GM19438 (cell line): ENCODE measurements around the gene LRRC2.
"Not testable (repeated sequence)": the region's sequence is repeated elsewhere in the genome, so short reads cannot be mapped to it uniquely, and the experiment has no call there.

Experiments
- ATAC-seq: cut with Tn5 transposase; IDR thresholded peaks from one replicate; pipeline ENCODE4 v1.9.1; 2021; ENCODE audit warnings: low read depth; ENCODE audit not compliant: unreplicated experiment

LRRC2 gene

GRCh38 chr3:46558184-46559043, 7.7 kb downstream of the LRRC2 start:
- peak; percentile 95 for ATAC-seq

GRCh38 chr3:46557814-46558183, 8.3 kb downstream of the LRRC2 start:
- ATAC-seq, result no peak

DNA sequence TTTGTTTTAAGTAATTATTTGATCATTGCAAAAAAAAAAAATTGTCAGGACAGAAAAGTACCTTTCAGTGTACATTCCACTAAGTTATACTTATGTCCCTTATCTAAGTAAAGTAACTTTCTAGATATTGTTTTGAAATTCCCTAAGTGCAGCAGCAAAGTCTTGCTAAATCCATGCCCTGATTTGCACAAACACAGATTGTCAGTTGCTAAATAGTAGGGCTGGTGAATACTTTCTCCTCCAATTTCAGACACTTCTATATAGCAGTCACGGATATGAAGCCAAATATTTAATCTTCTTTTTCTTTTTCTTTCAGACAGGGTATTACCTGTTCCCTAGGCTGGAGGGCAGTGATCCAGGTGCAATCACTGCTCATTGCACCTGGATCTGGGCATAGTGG, 12.9 kb downstream of the LRRC2 start:
- ATAC-seq, result no peak

GRCh38 chr3:46552538-46552937, 13.6 kb downstream of the LRRC2 start:
- ATAC-seq, result no peak

- ATAC-seq, result no peak
Measured at GRCh38 chr3:46551615-46552014, 14.5 kb downstream of the LRRC2 start.

DNA sequence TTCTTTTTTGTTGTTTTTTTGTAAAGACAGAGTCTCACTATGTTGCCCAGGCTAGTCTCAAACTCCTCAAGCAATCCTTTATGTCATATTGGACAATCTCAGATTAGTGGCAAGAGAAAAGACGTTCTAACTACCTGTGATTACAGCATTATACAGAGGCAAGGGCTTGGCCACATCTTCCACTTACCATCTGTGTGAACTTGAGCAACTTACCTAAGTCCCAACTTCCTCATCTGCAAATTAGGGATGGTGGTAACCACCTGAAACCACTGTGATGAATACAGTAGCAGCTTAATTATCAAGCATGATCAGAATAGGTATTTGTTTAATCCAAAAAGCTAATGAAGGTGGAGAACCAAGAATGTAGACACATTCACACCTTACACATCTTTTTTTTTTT, 16.1 kb downstream of the LRRC2 start:
- no peak for ATAC-seq

- no peak for ATAC-seq
Measured at GRCh38 chr3:46549408-46549904, 16.6 kb downstream of the LRRC2 start.

- ATAC-seq, result not testable (repeated sequence)
Measured at GRCh38 chr3:46548611-46549010, 17.5 kb downstream of the LRRC2 start.

DNA sequence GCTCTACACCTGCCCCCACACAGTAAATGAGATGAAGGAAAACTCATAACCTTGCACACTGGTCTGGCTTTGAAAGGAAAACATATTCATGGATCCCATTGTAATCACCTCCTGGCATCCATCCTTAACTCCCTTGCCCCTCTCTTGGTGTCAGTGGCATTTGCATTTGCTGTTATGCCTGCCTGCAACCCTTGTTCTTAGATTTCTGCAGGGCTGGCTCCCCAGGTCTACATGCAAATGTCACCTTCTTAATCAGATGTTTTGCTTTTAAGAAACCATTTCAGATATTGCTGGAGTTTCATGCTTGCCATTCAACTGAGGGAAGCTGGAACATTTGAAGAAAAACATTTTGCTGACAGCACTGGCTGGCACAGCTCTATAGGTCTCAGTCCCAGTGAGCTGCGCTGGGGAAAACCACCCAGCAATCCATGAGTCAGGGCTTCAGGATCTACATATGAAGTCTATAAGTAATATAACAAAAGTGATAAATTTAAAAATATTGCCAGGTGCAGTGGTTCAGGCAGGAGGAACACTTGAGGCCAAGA, 19.1 kb downstream of the LRRC2 start:
- no peak for ATAC-seq

DNA sequence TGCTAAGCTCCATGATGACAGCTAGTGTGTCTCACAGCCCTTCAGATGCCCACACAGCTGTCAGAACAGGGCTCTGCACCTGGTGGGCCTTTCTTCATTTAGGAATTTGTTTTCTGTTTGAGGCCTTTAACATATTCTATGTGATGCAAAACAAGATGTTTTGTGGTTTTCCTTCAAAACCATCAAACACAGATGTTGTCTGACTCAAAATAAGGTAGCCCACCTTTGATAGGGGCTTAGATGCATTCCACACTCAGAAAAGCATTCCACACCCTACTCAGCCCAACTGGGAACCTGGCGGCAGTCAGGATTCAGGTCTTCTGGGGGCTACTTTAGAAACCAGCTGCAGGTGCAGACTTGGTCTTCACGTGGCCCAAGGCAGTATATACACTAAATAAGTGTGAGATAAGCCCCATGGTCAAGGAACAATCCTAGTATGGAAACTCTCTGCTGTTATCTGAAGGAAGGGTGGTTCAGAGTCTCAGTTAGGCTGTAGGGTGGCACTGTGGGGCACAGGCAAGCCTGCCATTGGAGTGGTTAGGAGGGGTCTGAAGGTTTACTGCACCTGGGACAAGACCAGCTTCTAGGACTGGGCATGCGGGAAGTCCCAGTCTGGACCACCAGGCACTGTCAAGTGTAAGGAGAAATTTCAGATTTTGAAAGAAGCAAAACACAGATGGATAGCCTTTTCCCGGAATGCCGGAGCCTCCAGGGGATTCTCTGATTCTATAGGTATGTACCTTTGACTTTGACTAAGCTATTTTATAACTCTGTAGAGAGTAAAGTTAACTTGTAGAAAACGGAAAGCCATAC, 20.1 kb downstream of the LRRC2 start:
- no peak for ATAC-seq

GRCh38 chr3:46544771-46545503, 21.2 kb downstream of the LRRC2 start:
- no peak for ATAC-seq

GRCh38 chr3:46542801-46543201, 23.3 kb downstream of the LRRC2 start:
- no peak for ATAC-seq

DNA sequence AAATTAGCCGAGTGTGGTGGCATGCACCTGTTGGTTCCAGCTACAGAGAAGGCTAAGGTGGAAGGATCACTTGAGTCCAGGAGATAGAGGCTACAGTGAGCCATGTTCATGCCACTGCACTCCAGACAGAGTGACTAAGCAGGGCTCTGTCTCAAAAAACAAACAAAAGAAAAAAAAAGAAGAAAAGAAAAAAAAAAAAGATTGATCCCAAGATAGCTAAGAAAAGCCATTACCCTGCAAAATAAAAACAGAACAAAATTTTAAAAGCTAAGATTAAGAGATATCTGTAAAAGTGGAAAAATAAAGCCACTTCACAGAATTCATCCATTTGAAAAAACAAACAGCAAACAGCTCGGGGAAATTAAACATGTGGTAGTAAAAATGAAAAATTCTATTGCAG, 23.8 kb downstream of the LRRC2 start:
- no peak for ATAC-seq

- ATAC-seq, result no peak
Measured at GRCh38 chr3:46541835-46542234, 24.3 kb downstream of the LRRC2 start.

- ATAC-seq, result no peak
Measured at GRCh38 chr3:46540550-46540949, 25.6 kb downstream of the LRRC2 start.

- no peak for ATAC-seq
Measured at GRCh38 chr3:46539443-46540005, 26.6 kb downstream of the LRRC2 start.

DNA sequence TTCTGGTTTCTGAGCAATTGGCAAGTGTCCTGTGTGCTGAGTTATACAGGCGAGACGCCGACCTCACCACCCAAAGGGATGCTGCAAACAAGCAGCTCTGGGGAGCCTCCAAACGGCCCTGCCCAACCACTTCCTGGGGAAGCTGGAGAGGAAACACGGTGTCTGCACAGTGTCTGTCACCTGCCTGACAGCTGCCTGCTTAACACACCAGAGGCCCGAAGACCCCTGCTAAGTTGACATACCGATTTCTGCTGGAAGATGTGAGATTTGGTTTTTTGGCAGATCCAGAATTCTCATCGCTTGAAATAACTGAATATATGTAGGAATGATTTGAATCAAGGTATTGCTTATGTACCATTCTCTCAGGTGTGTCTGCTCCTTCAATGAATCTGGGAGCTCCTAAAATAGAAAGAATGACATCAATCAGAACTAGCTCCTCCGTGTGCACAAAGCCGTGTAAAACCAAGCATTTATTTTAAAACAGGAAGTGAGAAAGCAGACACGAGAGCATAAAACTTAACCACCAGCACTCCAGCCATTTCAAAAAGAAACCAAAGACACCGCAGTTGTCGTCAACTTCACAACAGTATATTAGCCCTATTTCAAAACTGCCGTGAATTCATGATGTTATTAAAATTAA, 27.2 kb downstream of the LRRC2 start:
- ATAC-seq, result peak; percentile 74

- not testable (repeated sequence) for ATAC-seq
Measured at GRCh38 chr3:46538425-46538802, 27.7 kb downstream of the LRRC2 start.

GRCh38 chr3:46537779-46538178, 28.3 kb downstream of the LRRC2 start:
- no peak for ATAC-seq

DNA sequence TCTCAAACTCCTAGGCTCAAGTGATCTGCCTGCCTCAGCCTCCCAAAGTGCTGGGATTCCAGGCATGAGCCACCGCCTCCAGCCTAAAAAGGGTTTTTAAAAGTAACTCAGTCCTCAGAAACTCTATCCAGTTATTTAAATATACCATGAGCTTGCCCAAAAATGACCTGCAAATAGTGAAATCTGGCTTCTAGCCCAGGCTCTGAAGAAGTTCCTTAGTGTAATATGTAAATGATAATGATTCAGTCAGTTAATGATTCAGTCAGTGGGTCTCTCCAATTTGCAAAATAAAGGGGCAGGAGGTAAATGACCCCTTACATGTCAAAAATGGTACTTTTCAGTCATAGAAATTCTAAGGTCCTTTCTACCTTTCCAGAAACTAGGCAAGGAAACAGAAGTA, 28.8 kb downstream of the LRRC2 start:
- ATAC-seq, result no peak
